PFSK-1 (cell line): ENCODE results near the gene PDE4B.

Experiments
- FOXP2 ChIP-seq: optimal IDR thresholded peaks from 2 replicates; pipeline ENCODE3; 2011; ENCODE audit warnings: borderline replicate concordance, control low read depth, inconsistent platforms; ENCODE audit not compliant: insufficient read depth; ENCODE audit errors: extremely low read length, extremely low read depth
- POLR2AphosphoS5 ChIP-seq: IDR thresholded peaks from 2 replicates; pipeline ENCODE4 v1.6.1; 2012; ENCODE audit warnings: low read depth, mild to moderate bottlenecking, control low read depth, low read length, moderate library complexity
- SIN3A ChIP-seq: IDR thresholded peaks from 2 replicates; pipeline ENCODE4 v1.6.1; 2012; ENCODE audit warnings: mild to moderate bottlenecking, low read length, moderate library complexity, borderline replicate concordance; ENCODE audit not compliant: insufficient read depth
- TAF1 ChIP-seq: IDR thresholded peaks from 2 replicates; pipeline ENCODE4 v1.6.1; 2012; ENCODE audit warnings: low read length, control low read depth, borderline replicate concordance; ENCODE audit not compliant: insufficient read depth

DNA sequence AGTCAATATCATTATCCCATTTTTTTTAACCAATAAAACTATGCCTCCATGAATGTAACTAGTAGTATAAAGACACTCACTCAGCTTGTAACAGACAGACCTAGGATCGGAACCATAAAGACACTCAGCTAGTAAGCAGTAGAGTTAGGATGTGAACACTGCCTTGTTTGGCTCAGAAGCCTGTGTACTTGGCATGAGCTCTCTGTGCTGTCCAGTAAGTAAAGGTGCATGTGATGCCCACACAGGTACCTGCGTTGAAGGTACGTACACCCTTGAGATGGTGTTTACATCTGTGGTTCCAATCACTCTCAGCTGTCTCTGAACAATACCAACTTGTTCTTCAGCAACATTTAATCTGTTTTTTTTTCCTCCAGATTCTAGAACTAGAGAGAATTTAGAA lies 489.1 kb downstream of the PDE4B start:
- TF ChIP-seq POLR2AphosphoS5: no peak
- no peak for TF ChIP-seq FOXP2
- no peak for TF ChIP-seq TAF1
- no peak for TF ChIP-seq SIN3A
